NCI-H526 (cell line): ENCODE results near the gene LDB2.

ENCODE experiments used
- DNase-seq, 2 experiments: peaks; one replicate each; lab custom pipeline; 2025; lab: John Stamatoyannopoulos, UW

Gene LDB2

DNA sequence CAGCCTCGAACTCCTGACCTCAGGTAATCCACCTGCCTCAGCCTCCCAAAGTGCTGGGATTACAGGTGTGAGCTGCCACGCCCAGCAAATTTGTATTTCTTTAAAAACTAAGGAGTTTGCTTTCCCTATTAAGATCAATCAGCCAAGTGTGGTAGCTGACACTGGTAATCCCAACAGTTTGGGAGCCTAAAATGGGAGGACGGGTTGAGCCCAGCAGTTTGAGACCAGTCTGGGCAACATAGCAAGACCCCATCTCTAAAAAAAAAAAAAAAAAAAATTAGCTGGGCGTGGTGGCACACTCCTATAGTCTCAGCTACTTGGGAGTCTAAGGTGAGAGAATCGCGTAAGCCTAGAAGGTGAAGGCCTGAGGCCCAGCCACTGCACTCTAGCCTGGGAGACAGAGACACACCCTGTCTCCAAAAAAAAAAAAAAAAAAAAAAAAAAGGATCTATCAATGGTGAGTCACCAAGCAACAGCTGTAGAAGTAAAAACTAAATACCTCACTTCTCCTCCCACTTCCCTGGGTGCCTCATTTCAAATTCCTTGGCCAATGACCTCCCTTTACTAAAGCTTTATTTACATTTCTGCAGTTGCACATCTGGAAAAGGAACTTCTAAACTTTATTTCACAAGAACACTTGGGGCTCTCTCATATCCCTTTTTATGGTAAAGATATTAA is 54.5 kb downstream of the LDB2 start:
- DNase-seq, result no peak

DNA sequence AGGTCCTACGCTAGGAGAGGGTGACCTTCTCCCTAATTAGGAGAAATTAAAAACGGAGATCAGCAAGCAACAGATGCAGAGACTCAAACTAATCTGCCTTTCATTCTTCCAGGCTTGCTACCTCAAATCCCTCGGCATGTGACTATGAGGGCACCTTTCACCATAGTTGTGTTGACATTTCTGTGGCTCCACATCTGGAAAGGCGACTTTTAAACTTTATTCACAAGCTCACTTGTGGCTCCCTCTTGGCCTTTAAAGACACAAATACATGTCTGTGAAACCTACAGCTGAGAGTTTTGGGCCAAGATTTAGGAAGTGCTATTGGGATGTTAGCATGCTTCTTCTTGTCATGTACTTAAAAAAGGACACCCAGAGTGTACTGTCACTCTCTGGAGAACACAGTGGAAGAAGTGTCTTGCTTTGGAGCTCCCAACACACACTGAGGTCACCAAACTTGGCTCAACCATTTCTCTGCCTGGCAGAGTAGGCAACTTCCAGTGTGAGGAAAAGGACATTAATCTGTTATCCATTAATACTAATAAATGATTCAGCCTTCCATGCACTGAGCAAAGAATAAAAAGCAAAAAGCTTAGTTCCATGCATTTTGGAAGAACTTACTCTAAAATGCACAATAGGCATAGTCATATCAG is 60.1 kb downstream of the LDB2 start:
- DNase-seq, result no peak

DNA sequence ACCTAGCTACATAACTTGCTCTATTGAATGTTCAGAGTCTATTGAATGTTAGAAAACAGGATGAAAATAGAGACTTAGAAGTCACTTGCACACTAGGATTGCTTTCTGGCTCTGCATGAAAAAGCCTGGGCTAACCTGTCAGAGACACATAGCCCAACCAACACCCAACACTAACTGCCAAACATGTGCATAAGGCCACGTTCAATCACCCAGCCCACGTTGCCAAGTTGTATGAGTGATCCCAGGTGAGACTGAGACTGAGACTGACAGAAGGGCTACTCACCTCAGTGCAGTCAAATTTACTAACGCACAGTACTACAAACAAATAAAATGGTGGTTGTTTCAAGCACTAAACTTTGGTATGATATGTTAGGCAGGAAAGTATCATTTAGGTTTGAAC is 61.0 kb downstream of the LDB2 start:
- no peak for DNase-seq

DNA sequence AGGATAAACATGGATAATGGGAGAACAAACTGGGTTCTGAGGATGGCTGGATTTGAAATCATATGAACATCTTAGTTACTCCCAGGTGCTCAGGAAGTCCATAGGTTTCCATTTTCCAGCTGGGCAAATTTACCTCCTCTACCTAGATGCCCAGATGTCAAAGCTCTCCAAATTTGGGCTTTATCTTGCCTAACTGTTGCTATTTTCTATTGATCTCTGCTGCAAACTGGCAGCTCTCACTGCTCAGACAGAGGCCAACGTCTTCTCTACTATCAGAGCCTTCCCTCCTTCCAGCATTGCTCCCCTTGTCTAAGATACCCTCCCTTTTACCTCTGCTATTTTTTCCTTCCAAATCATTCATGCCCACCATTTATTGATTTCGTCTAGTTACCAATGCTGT is 62.1 kb downstream of the LDB2 start:
- DNase-seq, result no peak

DNA sequence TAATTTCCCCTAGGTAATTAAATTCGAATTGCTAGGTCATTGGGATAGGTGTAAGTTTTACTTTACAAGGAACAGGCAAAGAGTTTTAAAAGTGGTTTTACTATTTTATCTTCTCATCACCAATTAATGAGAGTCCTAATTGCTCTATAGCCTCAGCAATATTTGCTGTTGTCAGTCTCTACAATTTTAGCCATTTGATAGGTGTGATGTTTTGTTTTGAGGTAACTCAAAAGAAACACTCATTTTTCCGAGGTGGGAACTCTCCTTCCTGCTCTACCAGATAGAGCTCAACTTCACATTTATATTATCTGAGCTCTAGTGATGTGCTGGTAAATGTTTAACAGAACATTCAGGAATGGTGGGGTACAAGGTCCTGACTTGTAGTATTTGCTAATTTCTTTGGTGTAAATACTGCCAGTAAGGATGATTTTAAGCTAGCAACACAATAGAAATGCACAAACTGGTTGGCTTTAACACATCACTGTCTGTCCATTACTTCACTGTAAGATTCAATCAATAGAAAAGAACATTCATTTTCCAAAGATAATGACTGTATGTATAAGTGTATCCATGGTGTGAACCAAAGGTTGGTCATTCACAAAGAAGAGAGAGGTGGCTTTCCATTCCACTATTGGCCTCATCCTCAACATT is 62.7 kb downstream of the LDB2 start:
- no peak for DNase-seq

DNA sequence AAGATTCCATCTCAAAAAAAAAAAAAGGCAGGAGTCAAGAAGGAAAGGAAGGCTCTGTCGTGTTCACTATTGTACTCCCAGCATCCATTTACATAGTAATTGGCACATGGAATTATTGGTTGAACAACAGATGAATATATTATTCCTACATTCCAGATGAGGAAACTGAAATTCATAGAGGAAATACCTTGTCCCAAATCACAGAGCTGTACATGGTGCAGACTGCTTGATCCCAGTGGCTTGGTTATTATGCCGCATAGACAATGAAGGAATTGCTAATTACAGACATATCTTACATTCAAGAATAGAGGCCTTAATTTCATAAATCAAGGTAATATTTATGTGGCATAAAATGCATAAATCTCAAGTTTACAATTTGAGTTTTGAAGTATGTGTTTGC is 63.6 kb downstream of the LDB2 start:
- no peak for DNase-seq

DNA sequence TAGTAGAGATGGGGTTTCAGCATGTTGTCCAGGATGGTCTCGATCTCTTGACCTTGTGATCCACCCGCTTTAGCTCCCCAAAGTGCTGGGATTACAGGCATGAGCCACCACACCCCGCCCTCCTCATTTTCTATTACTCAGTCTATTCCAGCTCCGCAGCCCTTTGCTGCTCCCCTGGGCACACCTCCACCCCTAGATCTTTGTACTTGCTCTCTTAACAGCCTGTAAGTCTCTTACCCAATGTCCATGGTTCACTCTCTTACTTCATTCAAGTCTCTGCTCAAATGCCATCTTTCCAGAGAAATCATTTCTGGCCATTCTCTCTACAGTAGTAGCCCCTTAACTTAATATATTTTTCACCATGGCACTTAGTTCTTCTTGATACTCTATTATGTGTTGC is 64.7 kb downstream of the LDB2 start:
- DNase-seq, result no peak

DNA sequence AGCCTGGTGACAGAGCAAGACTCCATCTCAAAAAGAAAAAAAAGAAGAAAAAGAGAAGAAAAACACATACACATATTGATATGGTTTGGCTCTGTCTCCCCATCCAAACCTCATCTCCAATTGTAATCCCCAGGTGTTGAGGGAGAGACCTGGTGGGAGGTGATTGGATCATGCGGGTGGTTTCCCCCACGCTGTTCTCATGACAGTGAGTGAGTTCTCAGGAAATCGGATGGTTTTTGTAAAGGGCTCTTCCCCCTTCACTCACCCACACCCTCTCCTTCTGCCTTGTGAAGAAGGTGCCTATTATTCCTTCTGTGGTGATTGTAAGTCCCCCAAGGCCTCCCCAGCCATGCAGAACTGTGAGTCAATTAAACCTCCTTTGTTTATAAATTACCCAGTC is 68.4 kb downstream of the LDB2 start:
- no peak for DNase-seq

DNA sequence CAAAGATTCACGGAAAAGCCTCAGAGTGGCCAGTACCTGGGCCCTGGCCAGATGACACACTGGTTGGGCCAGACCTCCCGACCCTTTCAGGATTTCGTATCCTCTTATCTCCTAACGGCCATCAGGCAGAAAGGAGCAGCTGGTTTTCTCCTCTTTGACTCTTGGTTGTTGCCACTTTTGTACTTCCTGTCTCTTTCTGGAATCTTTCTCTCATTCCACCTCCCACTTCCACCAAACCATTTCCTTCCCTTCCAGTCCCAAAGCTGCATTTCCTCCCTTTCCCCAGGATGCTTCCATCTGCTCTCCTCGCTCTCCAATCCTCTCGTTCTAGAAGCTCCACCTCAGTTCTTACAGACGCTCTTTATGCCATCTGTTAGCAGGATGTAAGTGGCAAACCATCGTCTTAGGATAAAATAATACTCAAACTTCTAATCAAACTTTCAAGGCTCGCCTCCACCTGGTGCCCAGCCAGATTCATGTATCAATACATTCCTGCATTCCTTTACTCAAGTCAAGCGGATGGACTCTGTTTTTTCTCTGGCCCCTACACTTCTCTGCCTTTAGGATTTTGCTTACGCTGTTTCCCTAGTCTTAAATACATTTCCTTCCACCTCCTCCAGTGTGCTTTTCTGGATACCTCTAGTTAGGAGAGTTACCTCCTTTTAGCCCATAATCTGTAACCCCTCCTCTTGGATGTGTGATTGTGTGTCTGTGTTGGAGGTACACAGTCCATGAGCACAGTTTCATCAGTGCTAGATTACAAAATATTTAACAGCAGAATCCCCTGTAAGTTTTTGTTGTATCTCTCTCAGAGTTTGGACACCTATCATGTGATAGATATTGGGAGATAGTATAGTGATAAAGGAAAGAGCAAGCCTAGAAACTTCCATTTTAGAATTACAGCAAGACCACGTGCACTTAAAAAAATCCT is 70.4 kb downstream of the LDB2 start:
- no peak for DNase-seq

DNA sequence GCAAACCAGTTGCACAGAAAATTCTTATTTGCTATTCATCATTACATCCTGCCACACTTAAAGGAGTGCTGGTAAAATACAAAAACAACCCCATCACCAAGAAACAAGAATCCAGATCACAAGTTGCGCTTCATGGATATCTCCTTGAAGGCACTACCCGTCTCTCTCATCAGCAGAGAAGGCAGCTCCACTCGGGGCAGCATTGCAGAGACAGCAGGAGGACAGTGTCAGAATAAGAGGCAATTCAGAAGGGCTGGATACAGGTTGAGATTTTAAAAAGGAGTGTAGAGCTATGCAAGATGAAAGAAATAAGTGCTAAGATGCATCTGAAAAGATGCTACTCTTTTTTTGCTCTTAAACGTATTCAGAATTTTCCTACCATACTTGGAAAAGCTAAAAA is 71.4 kb downstream of the LDB2 start:
- DNase-seq, result no peak

DNA sequence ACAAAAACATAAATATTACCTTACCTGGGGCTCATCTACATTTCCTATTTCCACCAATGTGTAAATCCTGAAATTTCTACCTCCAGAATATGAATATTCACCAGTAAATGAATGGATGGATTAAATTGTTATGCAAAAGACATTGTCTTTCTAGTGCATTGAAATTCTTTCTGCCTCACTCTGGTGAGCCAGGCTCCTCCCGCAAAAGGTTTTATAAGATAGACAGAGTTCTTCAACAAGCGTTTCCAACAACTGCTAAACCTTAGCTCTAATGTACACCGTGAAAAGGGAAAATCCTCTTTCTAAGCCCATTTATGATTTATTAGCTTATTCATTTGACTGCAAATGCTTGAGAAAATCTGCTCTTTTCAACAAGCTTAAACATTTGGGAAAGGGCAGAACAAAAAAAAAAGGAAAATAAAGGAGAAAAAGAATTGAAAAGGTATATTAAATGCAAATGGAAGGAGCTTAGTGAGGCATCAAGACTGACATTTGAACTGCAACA is 72.0 kb downstream of the LDB2 start:
- no peak for DNase-seq

DNA sequence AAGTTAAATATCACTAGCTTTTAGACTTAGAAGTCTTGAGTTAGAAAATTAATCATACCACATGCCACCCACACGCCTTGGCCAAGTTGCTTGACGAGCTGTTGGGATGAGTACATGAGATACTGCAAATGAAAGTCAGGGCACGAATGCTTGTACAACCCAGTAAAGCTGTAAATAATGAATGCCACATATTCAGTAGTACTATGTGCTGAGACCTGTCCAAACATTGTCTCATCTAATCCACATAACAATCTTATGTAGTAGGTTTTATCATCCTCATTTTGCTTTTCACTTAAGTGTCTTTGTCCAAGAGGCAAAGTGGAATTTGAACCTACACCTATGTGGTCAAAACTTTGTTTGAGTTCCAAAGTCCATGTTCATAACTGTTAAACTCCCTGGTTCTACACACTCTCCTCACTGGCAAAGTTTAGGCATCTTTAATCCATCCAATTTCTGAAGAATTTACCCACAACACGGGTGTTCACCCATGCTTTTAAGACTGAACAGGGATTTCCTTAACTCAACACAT is 74.1 kb downstream of the LDB2 start:
- no peak for DNase-seq

DNA sequence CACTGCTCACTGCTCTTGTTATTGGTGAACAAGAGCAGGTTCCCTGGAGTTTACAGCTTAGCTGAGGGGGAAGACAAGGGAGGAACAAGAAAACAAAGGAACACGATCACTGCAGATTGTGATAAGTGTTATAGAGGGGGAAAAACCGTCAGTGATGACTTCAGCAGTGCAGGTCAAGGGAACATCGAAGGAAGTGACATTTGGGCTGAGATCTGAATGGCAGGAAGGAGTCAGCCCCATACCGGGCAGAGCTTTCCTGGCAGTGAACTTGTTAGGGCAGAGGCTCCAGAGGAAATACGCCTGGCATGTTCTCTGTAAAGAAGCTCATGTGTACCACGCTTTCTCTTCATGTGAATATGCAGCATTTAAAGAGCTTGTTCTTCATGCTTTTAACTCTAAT is 78.1 kb downstream of the LDB2 start:
- DNase-seq, result no peak

DNA sequence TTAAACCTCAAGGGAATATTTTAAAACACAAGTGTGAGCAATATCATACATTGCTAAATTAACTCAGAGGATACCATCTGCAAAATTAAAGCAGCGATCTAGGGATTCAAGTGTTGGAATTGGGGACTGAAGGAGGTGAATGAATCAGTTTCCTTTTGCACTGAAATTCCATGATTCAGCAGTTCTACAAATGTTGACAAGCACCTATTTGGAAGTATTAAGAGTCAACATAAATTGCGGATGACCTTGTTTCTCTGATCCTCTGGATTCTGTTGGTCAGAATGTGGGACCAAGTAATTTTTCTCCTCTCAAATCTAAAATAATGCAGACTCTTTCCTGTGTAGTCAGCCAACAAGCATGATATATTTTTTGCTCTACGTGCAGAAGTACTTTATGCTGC is 78.8 kb downstream of the LDB2 start:
- no peak for DNase-seq

DNA sequence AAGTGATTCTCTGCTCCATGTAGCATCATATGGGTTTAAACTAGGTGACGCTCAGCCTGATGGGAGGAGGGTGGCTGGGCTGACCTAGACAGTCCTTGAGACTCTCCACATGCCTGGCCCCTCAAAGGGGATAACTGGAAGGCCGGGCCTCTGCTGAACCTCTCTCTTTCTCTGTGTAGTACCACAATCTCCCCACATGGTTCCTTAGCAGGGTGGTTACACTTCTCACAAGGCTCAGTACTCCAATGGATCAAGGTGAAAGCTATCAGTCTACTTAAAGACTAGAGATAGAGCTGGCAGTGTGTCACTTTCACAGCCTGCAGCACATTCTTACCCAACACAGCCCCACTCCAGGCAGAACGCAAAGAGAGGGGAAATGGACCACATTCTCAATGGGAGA is 80.4 kb downstream of the LDB2 start:
- DNase-seq, result no peak

DNA sequence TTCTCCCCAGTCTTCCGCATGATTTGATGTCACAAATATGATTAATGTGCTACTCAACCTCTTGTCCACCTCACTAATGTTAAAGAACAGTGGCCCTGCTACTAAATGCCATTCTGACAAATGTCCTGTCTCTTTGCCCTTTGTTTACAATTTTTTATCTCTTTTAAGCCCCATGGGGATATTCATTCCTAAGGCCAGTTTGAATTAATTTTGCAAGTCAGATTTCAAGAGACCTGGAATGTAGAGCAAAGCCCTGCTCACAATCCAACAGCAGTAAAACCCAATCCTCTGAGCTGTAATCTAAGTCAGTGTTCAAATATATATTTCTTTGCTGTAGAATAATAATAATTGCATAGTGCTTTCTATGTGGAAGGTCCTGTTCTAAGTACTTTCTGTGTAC is 81.2 kb downstream of the LDB2 start:
- peak in 1 of 2 experiments; percentile 29 for DNase-seq

DNA sequence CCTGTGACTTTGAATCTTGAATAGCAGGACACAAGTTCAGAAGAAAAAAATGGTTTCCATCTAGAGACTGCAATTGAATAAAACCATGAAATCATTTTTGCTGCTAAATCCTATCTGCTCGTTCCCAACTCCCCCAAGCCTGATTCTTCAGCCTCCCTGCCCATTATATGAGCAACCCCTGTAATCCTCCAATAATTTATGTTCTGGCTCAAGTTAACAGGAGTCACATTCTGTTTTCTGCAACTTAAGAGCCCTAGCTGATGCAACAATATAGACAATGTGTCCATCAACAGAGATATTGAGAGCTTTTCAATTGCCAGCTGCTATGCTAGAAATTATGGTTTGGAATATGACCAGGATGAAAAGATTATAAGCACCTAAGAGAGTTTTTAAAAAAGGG is 84.1 kb downstream of the LDB2 start:
- no peak for DNase-seq

DNA sequence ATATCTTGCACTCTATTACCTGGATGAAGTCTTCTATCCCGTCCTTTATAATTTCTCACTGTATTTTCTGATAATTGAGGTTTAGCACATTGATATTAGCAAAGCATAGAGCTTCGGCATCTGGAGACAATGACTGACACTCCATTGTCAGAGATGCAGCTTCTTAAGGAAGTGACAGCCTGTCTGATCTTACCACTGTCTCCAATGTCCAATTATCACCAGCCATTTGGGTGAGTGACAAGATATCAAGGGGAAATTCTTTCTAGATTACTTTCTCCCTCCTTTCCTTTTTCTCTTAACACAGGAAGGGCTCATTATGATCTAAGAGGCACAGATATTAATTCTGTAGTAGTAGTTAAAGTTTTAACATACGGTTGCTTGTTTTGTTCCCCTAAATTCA is 86.4 kb downstream of the LDB2 start:
- DNase-seq, result no peak

DNA sequence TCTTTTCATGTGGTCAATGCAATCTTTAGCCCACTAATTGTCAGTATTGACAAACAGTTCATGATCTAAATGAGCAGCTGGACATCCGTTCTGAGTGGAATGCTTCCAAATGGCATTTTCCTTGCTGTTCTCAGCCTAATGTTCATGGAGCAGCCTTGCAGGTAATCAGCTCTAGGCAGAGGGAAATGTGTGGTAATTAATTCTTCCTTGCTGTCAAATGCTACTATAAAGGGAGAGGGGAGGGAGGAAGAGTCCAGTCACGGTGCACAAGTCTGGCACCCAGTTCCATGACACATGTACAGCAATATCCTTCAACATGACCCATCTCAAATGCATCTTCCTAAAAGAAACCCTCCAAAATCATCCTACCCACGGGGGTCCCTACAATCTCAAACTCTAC is 88.5 kb downstream of the LDB2 start:
- no peak for DNase-seq

DNA sequence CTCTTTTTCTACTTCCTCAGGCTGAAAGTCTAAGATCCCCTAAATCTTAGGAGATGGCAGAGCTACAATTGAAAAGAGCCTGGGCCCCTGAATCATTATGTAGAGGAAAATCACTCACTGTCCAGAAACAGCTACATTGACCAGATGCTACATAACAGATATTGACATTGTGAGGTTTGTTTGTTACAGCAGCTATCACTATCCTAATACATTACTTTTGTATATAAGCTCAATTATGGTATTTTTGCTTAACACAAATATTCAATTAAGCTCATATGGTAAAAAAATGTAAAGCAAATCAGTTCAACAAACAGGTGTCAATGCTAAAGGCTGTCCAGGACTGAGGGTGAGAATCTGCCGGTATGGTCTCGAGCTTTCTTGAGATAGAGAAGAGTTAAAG is 89.4 kb downstream of the LDB2 start:
- DNase-seq, result no peak

DNA sequence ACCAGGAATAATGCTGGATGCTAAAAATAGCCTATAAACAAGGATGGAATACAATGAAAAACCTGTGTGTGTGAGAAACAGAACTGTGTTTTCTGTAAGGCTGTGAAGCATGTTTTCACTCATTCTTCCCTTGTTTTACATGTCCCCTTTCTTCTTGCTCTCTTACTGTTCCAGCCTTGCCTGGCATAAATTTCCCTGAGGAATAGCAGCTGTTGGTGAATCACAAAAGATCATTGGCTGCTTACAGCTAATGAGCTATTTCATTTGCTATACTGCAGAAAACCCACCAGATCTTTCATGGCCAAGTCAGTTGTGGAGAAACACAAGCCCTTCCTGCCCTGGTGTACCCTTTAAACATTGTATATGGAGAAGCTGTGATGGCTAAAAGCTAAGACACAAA is 91.1 kb downstream of the LDB2 start:
- DNase-seq, result no peak

DNA sequence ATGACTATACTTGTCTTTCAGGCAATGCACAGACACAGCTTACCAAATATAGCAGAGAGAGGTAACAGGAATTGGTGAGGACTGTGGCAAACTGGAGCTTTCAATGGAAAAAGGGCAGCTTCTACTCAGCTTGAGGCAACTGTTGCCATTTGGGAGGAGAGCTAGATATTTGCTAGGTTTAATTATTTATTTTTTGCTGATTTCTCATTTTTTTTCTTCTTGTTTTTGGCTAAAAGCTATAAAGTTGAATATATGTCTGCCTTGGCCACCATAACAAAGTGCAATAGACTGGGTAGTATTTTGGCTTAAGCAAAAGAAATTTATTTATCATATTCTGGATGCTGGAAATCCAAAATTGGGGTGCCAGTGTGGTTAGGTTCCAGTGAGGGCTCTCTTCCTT is 93.9 kb downstream of the LDB2 start:
- no peak for DNase-seq
